ENCODE measurements around the gene KLHL34.

The KLHL34 gene

DNA sequence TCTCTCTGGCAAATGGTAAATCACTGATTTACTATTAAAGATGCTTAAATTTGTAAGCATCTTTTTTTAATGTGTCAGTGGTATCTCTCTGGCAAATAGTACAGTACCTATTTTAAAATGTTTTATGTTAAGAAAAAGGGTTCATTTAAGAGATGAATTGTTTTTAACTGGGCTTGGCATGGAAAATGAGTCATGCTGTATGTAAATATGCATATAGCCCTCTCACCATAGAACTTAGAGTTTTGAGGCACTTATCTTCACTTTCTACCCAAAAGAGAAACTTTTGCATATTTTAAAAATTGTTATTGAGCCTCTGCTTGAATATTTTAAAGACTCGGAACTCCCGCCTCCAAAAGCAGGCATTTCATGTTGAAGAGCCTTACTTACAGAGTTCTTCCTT is 37.9 kb downstream of the KLHL34 start:
- no peak for DNase-seq
- H3K9ac ChIP-seq (ENCODE audit: low read length): no peak overlapping the region

DNA sequence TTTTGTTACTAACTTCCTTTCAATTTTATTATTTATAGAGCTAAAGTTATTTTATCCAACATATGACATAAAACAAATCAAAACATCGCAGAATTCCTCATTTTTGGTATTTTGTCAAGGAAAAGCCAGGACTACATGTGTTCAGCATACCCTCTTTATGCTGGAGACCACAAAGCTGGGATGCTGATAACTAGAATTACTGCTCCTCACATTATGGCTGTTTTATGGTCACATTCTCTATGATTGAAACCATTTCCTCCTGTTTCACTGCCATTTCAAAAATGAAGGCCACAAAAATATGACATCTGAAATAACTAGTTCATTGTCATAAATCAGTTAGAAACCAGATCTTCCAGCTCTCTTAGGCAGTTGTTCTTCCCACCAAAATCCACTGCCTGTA is 41.7 kb downstream of the KLHL34 start:
- Histone ChIP-seq H3K9me2 (replicated peaks; ENCODE audit: insufficient read depth, low read length) (no peaks in the 10 kb centered on the region), H3K4me1 (ENCODE audit: low read length) (no peaks in the 10 kb centered on the region), H2AFZ (ENCODE audit: low read length) (no peak overlapping the region), H3K9ac (ENCODE audit: low read length) (no peak overlapping the region), H3K9me3 (replicated peaks; ENCODE audit: insufficient read depth, low read length) (no peaks in the 10 kb centered on the region), H3K27me3 (replicated peaks; ENCODE audit: insufficient read depth, low read length) (no peaks in the 10 kb centered on the region), H3K27ac (ENCODE audit: low read length) (no peak overlapping the region), H3K4me2 (ENCODE audit: low read depth, low read length) (no peak overlapping the region), H3K36me3 (replicated peaks; ENCODE audit: insufficient read depth, low read length) (no peaks in the 10 kb centered on the region), H3K4me3 (ENCODE audit: low read length) (no peak overlapping the region), H4K20me1 (ENCODE audit: insufficient read depth, low read length) (no peaks in the 10 kb centered on the region), H3F3A (ENCODE audit: insufficient read depth, low read length) (no peaks in the 10 kb centered on the region), H3K79me2 (ENCODE audit: low read length) (no peaks in the 10 kb centered on the region)
- TF ChIP-seq EZH2 (optimal IDR thresholded peaks at IDR 0.05; ENCODE audit: low read depth, low read length) (no peak), EZH2phosphoT487 (IDR thresholded peaks at IDR 0.05; ENCODE audit: low read length) (no peak)
- TF ChIP-seq, protein P1, sequence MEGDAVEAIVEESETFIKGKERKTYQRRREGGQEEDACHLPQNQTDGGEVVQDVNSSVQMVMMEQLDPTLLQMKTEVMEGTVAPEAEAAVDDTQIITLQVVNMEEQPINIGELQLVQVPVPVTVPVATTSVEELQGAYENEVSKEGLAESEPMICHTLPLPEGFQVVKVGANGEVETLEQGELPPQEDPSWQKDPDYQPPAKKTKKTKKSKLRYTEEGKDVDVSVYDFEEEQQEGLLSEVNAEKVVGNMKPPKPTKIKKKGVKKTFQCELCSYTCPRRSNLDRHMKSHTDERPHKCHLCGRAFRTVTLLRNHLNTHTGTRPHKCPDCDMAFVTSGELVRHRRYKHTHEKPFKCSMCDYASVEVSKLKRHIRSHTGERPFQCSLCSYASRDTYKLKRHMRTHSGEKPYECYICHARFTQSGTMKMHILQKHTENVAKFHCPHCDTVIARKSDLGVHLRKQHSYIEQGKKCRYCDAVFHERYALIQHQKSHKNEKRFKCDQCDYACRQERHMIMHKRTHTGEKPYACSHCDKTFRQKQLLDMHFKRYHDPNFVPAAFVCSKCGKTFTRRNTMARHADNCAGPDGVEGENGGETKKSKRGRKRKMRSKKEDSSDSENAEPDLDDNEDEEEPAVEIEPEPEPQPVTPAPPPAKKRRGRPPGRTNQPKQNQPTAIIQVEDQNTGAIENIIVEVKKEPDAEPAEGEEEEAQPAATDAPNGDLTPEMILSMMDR (IDR thresholded peaks at IDR 0.05; ENCODE audit: low read length): no peak
- no peak for DNase-seq

More for the DNA sequence above, 37.9 kb downstream of the KLHL34 start:
- Histone ChIP-seq H3K36me3 (replicated peaks; ENCODE audit: insufficient read depth, low read length) (no peaks in the 10 kb centered on the region), H3K27me3 (replicated peaks; ENCODE audit: insufficient read depth, low read length) (no peaks in the 10 kb centered on the region), H3K9me2 (replicated peaks; ENCODE audit: insufficient read depth, low read length) (no peaks in the 10 kb centered on the region), H4K20me1 (ENCODE audit: insufficient read depth, low read length) (no peaks in the 10 kb centered on the region), H3K27ac (ENCODE audit: low read length) (no peak overlapping the region), H2AFZ (ENCODE audit: low read length) (no peak overlapping the region), H3K9me3 (replicated peaks; ENCODE audit: insufficient read depth, low read length) (no peaks in the 10 kb centered on the region), H3F3A (ENCODE audit: insufficient read depth, low read length) (no peaks in the 10 kb centered on the region), H3K4me2 (ENCODE audit: low read depth, low read length) (no peak overlapping the region), H3K4me3 (ENCODE audit: low read length) (no peak overlapping the region), H3K79me2 (ENCODE audit: low read length) (no peaks in the 10 kb centered on the region), H3K4me1 (ENCODE audit: low read length) (no peaks in the 10 kb centered on the region)
- TF ChIP-seq, protein P1 (IDR thresholded peaks at IDR 0.05; ENCODE audit: low read length): no peak
- TF ChIP-seq EZH2 (optimal IDR thresholded peaks at IDR 0.05; ENCODE audit: low read depth, low read length) (no peak), EZH2phosphoT487 (IDR thresholded peaks at IDR 0.05; ENCODE audit: low read length) (no peak)

DNA sequence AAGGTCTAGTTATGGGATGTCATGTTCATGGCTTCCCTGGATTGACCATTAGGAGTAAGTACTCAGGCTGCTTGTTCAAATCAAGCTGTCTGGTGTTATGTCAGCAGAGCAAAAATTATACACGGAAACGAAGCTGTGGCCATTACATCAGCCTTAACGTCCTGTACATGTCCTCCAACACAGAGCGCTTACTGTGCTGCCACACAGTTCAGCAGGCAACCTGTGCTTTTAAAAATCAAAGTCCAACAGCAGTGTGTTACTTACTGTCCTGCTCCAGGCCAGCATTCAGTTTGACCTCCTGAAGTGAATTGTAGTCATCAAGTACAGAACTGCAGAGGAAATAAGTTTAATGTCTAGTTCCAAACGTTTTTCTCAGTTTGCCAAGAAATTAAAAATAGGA is 46.0 kb downstream of the KLHL34 start:
- Histone ChIP-seq H3K36me3 (replicated peaks; ENCODE audit: insufficient read depth, low read length) (no peaks in the 10 kb centered on the region), H3K27me3 (replicated peaks; ENCODE audit: insufficient read depth, low read length) (no peaks in the 10 kb centered on the region), H3F3A (ENCODE audit: insufficient read depth, low read length) (no peaks in the 10 kb centered on the region), H3K4me3 (ENCODE audit: low read length) (no peak overlapping the region), H3K9me2 (replicated peaks; ENCODE audit: insufficient read depth, low read length) (no peaks in the 10 kb centered on the region), H3K27ac (ENCODE audit: low read length) (no peak overlapping the region), H4K20me1 (ENCODE audit: insufficient read depth, low read length) (no peaks in the 10 kb centered on the region), H3K9me3 (replicated peaks; ENCODE audit: insufficient read depth, low read length) (no peaks in the 10 kb centered on the region), H3K4me1 (ENCODE audit: low read length) (no peaks in the 10 kb centered on the region), H3K4me2 (ENCODE audit: low read depth, low read length) (no peak overlapping the region), H3K79me2 (ENCODE audit: low read length) (no peaks in the 10 kb centered on the region), H3K9ac (ENCODE audit: low read length) (no peak overlapping the region), H2AFZ (ENCODE audit: low read length) (no peak overlapping the region)
- TF ChIP-seq EZH2 (optimal IDR thresholded peaks at IDR 0.05; ENCODE audit: low read depth, low read length) (no peak), EZH2phosphoT487 (IDR thresholded peaks at IDR 0.05; ENCODE audit: low read length) (no peak)
- TF ChIP-seq, protein P1 (IDR thresholded peaks at IDR 0.05; ENCODE audit: low read length): no peak
- DNase-seq: no peak

All from MM.1S (cell line).